HepG2 (cell line): ENCODE results near the gene DAPK3. TPM values are rescaled to one million over a fixed set of nuclear protein-coding genes. Genes with fewer than 3 reads are reported as not detected.

Experiments used
- DPF2 ChIP-seq: sonication (generic); formaldehyde crosslinking; IDR thresholded peaks from 2 replicates; pipeline ENCODE4 v1.4.0; 2020; ENCODE audit warnings: mild to moderate bottlenecking, low read depth, missing genetic modification reagents, borderline replicate concordance
- NFAT5 ChIP-seq: sonication (generic); formaldehyde crosslinking; IDR thresholded peaks from 2 replicates; pipeline ENCODE4 v1.4.0; 2020; ENCODE audit warnings: missing genetic modification reagents
- ZC3H13 ChIP-seq: sonication (generic); formaldehyde crosslinking; IDR thresholded peaks from 2 replicates; pipeline ENCODE4 v1.8.1; 2023; ENCODE audit warnings: mild to moderate bottlenecking, missing genetic modification reagents, moderate library complexity
- polyA plus RNA-seq, 8 experiments: library from polyadenylated mRNA; depleted of rRNA in 3 of 8; stranded (reverse) in 7 of 8; unstranded in 1 of 8; fragments of >200 nt; fragmentation: Illumina TruSeq in 4 of 8; extraction: Trizol in 4 of 8; gene quantifications; 2 replicates each; pipeline versions ENCODE4 v1.2.1 to v1.2.3, GENCODE V29; 2011 to 2016; ENCODE audit warnings: low read depth in 4 of 8, missing spikeins in 1 of 8, mixed read lengths in 1 of 8; ENCODE audit not compliant: insufficient read depth in 1 of 8
- total RNA-seq, 5 experiments: library from RNA; depleted of rRNA; stranded (reverse); fragments of >200 nt; fragmentation: Illumina TruSeq; extraction: Trizol; gene quantifications; 2 replicates each; pipeline ENCODE4 v1.2.3, GENCODE V29; 2016; ENCODE audit warnings: low read depth in 1 of 5
- TF ChIP-seq, protein P1 (sequence below): IDR thresholded peaks from 2 replicates; pipeline ENCODE4 v1.4.0; 2020; ENCODE audit warnings: mild to moderate bottlenecking, missing genetic modification reagents
- TF ChIP-seq, protein P2 (sequence below): IDR thresholded peaks from 2 replicates; pipeline ENCODE4 v1.6.1; 2012; ENCODE audit warnings: low read length, improper control_type of control experiment

The DAPK3 gene
- total and polyA plus RNA-seq, 2 of the 13 experiments (the other 11 are each of a cell fraction or from before 2014, with no cell fraction given): 30.5 to 37.3 TPM

DNA sequence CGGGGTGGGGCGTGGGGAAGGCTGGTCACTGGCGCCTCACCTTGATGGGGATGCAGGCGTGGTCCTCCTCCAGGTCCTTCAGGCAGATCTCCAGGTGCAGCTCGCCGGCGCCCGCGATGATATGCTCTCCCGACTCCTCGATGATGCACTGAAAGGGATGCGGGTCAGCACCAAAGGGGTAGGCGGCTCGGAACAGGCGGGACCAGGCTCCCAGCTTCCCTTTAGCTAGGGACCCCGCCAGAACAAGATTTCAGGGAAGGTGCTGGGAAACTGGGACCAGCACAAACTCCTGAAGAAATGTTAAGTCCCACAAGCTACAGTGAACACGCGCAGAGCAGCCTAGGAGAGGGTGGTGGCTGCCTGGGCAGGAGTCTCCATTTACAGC is 8.4 kb upstream of the DAPK3 start (continued):
- TF ChIP-seq ZC3H13 (CRISPR knock-in tag) (peak; percentile 61), DPF2 (CRISPR knock-in tag) (no peak), NFAT5 (CRISPR knock-in tag) (no peak)
- TF ChIP-seq, protein P1, sequence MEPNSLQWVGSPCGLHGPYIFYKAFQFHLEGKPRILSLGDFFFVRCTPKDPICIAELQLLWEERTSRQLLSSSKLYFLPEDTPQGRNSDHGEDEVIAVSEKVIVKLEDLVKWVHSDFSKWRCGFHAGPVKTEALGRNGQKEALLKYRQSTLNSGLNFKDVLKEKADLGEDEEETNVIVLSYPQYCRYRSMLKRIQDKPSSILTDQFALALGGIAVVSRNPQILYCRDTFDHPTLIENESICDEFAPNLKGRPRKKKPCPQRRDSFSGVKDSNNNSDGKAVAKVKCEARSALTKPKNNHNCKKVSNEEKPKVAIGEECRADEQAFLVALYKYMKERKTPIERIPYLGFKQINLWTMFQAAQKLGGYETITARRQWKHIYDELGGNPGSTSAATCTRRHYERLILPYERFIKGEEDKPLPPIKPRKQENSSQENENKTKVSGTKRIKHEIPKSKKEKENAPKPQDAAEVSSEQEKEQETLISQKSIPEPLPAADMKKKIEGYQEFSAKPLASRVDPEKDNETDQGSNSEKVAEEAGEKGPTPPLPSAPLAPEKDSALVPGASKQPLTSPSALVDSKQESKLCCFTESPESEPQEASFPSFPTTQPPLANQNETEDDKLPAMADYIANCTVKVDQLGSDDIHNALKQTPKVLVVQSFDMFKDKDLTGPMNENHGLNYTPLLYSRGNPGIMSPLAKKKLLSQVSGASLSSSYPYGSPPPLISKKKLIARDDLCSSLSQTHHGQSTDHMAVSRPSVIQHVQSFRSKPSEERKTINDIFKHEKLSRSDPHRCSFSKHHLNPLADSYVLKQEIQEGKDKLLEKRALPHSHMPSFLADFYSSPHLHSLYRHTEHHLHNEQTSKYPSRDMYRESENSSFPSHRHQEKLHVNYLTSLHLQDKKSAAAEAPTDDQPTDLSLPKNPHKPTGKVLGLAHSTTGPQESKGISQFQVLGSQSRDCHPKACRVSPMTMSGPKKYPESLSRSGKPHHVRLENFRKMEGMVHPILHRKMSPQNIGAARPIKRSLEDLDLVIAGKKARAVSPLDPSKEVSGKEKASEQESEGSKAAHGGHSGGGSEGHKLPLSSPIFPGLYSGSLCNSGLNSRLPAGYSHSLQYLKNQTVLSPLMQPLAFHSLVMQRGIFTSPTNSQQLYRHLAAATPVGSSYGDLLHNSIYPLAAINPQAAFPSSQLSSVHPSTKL (CRISPR knock-in tag): no peak
- TF ChIP-seq, protein P2, sequence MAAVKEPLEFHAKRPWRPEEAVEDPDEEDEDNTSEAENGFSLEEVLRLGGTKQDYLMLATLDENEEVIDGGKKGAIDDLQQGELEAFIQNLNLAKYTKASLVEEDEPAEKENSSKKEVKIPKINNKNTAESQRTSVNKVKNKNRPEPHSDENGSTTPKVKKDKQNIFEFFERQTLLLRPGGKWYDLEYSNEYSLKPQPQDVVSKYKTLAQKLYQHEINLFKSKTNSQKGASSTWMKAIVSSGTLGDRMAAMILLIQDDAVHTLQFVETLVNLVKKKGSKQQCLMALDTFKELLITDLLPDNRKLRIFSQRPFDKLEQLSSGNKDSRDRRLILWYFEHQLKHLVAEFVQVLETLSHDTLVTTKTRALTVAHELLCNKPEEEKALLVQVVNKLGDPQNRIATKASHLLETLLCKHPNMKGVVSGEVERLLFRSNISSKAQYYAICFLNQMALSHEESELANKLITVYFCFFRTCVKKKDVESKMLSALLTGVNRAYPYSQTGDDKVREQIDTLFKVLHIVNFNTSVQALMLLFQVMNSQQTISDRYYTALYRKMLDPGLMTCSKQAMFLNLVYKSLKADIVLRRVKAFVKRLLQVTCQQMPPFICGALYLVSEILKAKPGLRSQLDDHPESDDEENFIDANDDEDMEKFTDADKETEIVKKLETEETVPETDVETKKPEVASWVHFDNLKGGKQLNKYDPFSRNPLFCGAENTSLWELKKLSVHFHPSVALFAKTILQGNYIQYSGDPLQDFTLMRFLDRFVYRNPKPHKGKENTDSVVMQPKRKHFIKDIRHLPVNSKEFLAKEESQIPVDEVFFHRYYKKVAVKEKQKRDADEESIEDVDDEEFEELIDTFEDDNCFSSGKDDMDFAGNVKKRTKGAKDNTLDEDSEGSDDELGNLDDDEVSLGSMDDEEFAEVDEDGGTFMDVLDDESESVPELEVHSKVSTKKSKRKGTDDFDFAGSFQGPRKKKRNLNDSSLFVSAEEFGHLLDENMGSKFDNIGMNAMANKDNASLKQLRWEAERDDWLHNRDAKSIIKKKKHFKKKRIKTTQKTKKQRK: no peak
